Hindlimb muscle (tissue), 1 donor: ENCODE results near the gene LGR6. TPM values are rescaled to one million over a fixed set of nuclear protein-coding genes. Genes with fewer than 3 reads are reported as not detected.
"Not testable (repeated sequence)": the region's sequence is repeated elsewhere in the genome, so short reads cannot be mapped to it uniquely, and the experiment has no call there.

ENCODE experiments used
- DNase-seq: peaks from one replicate; pipeline ENCODE4 v3.0.0-alpha.2; 2013
- polyA plus RNA-seq: library from polyadenylated mRNA; unstranded; fragments of 120-200 nt; gene quantifications from one replicate; pipeline ENCODE4 v1.2.1, GENCODE V29; 2013; ENCODE audit not compliant: insufficient read length

LGR6 gene
- 0.34 TPM for polyA plus RNA-seq

GRCh38 chr1:202193614-202194327 is at the start of gene LGR6:
Gene LGR6 (plus strand): TSS chr1:202193799. CDS start chr1:202193990, 191 bp downstream.
- DNase-seq = no peak

GRCh38 chr1:202144402-202145067 is 49.1 kb upstream of the LGR6 start, which contains the start of gene ARL8A:
Gene ARL8A (minus strand): TSS chr1:202144737. CDS start chr1:202144572, 165 bp downstream.
- DNase-seq = peak; percentile 69

- DNase-seq = no peak
Measured at GRCh38 chr1:202145068-202145743, 48.4 kb upstream of the LGR6 start.

- DNase-seq = not testable (repeated sequence)
Measured at GRCh38 chr1:202145744-202146140, 47.9 kb upstream of the LGR6 start.

- no peak for DNase-seq
Measured at GRCh38 chr1:202146279-202146678, 47.3 kb upstream of the LGR6 start.

GRCh38 chr1:202146993-202147392 is 46.6 kb upstream of the LGR6 start:
- no peak for DNase-seq

- no peak for DNase-seq
Measured at GRCh38 chr1:202148391-202148790, 45.2 kb upstream of the LGR6 start.

GRCh38 chr1:202149566-202149965 is 44.0 kb upstream of the LGR6 start:
- DNase-seq = no peak

- no peak for DNase-seq
Measured at GRCh38 chr1:202150187-202150586, 43.4 kb upstream of the LGR6 start.

GRCh38 chr1:202150602-202151001 is 43.0 kb upstream of the LGR6 start:
- no peak for DNase-seq

GRCh38 chr1:202151045-202151444 is 42.6 kb upstream of the LGR6 start:
- DNase-seq = no peak

GRCh38 chr1:202152399-202152798 is 41.2 kb upstream of the LGR6 start:
- no peak for DNase-seq

GRCh38 chr1:202153284-202153683 is 40.3 kb upstream of the LGR6 start:
- DNase-seq = no peak

GRCh38 chr1:202154148-202154765 is 39.3 kb upstream of the LGR6 start:
- DNase-seq = no peak

- peak; percentile 51 for DNase-seq
Measured at GRCh38 chr1:202154766-202155477, 38.7 kb upstream of the LGR6 start.

GRCh38 chr1:202155478-202156021 is 38.0 kb upstream of the LGR6 start:
- DNase-seq = no peak

- DNase-seq = no peak
Measured at GRCh38 chr1:202156590-202156989, 37.0 kb upstream of the LGR6 start.

GRCh38 chr1:202157945-202158344 is 35.7 kb upstream of the LGR6 start:
- DNase-seq = no peak

- DNase-seq = no peak
Measured at GRCh38 chr1:202158810-202159533, 34.6 kb upstream of the LGR6 start.

- DNase-seq = no peak
Measured at GRCh38 chr1:202159534-202160371, 33.8 kb upstream of the LGR6 start.
